Measurements from ENCODE around the gene KLHL17.
"Not testable (repeated sequence)": the region's sequence is repeated elsewhere in the genome, so short reads cannot be mapped to it uniquely, and the experiment has no call there.

KLHL17 gene

DNA sequence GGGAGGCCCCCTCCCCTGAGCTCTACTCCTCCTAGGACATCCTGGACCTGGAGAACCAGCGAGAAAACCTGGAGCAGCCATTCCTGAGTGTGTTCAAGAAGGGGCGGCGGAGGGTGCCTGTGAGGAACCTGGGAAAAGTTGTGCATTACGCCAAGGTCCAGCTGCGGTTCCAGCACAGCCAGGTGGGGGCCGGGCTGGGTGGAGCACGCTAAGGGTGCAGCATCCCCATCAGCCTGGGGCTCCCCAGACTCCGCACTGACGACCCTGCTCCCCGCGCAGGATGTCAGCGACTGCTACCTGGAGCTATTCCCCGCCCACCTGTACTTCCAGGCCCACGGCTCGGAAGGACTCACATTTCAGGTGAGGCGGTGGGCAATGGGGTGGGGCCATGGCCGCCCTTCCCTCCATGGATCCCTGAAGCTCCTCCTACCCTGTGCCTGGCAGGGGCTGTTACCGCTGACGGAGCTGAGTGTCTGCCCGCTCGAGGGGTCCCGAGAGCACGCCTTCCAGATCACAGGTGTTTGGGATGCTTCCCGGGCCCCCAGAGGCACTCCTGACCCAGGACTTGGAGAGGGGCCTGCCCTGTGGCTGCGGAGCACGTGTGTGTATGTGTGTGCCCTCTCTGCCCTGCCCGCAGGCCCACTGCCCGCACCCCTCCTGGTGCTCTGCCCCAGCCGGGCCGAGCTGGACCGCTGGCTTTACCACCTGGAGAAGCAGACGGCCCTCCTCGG is 10.0 kb downstream of the KLHL17 start:
- peak; percentile 17 for DNase-seq

DNA sequence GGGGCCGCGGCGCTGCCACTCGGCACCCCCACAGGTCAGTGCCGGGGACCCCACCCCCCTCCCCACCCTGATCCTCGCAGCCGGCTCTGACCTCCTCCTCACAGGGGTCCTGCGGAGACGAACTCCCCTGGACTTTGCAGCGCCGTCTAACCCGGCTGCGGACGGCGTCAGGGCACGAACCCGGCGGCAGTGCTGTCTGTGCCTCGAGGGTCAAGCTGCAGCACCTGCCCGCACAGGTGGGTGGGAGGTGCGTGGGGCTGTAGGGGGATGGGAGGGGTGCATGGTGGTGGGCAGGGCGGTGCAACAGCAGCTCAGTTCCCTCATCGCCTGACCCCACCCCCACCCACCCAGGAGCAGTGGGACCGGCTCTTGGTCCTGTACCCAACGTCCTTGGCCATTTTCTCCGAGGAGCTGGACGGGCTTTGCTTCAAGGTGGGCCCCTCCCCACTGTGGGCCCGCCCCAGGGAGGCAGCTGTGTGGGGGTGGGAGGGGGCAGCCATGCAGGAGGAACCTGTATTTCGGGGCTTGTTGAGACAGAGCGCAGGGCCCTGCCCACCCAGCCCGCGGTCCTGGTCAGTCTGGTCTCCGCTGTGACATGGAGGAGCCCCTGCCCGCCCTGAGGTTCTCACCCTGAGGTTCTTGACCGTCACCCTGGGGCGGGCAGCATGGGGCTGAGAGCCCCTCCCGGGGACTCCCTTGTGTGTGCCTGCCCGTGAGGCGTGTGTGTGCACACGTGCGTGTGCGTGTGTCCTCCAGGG is 10.8 kb downstream of the KLHL17 start:
- DNase-seq, result peak; percentile 12

DNA sequence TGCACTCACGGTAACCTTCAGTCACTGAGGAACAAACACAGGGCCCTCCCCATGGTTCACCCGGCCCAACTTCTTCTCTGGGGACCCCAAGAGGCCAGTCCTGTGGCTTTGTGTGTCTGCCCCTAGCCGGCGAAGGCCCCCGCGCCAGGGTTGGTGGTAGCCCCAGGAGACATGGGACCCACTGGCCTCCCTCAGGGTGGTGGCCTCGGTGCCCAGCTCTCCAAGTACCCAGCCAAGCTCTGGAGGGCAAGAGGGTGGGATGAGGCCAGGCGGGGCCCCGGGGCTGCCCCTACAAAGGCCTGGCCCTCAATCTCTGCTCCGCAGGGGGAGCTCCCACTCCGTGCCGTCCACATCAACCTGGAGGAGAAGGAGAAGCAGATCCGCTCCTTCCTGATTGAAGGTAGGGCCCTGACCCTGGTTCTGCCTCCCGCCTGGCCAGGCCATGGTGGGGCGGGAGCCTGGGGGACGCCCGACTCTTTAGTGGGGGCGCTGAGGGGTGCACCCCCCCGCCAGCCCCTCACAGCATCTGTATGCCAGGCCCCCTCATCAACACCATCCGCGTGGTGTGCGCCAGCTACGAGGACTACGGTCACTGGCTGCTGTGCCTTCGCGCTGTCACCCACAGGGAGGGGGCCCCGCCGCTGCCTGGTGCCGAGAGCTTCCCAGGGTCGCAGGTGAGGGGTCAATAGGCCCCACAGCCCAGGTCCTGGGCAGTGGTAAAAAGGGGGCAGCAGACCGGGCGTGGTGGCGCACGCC is 11.5 kb downstream of the KLHL17 start:
- peak; percentile 16 for DNase-seq

DNA sequence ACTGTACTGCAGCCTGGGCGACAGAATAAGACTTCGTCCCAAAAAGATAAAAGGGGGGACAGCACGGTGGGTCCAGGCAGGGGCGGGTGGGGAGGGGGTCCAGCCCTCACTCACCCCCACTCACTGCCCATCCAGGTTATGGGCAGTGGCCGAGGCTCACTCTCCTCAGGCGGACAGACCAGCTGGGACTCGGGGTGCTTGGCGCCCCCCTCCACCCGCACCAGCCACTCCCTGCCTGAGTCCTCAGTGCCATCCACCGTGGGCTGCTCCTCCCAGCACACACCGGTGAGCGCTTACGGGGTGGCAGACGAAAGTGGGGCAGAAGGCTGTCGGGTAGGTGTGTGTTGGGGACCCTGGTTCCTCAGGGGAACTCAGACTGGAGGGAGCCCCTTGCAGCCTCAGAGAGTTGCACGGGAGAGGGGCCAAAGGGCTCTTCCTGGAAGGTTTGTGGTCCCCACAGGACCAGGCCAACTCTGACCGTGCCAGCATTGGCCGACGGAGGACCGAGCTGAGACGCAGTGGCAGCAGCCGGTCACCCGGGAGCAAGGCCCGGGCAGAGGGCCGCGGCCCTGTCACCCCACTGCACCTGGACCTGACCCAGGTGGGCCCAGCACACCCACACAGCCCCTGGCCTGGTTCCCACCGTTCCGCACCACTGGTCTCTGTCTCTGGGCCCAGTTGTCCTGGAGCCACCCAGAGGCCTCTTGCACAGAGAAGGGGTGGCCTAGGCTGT is 12.5 kb downstream of the KLHL17 start:
- DNase-seq, result no peak

DNA sequence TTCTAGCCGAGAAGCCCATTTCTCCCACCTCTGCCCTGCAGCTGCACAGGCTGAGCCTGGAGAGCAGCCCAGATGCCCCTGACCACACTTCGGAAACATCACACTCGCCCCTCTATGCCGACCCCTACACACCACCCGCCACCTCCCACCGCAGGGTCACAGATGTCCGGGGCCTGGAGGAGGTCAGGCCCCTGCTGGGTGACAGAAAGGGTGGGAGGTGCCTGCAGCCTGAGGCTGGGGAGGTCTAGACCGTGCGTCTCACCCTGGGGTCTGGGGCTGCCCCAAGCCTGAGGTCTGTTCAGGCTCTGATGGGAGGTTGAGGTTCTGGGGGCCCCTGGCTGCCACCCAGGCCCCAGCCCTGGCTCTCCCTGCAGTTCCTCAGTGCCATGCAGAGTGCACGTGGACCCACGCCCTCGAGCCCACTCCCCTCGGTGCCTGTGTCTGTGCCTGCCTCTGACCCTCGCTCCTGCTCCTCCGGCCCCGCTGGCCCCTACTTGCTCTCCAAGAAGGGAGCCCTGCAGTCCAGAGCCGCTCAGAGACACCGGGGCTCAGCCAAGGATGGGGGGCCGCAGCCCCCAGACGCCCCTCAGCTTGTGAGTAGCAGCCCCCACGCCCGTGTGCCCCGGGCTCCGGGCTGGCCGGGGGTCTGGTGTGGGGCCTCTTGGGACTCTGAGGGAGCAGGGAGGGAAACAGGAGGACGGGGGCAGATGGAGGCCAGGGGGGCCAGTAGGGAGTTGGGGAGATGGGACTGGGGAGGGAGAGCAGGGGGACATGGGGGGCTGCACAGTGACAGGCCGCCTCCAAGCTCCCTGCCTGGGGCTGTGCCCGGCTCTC is 13.3 kb downstream of the KLHL17 start:
- DNase-seq, result peak; percentile 16

DNA sequence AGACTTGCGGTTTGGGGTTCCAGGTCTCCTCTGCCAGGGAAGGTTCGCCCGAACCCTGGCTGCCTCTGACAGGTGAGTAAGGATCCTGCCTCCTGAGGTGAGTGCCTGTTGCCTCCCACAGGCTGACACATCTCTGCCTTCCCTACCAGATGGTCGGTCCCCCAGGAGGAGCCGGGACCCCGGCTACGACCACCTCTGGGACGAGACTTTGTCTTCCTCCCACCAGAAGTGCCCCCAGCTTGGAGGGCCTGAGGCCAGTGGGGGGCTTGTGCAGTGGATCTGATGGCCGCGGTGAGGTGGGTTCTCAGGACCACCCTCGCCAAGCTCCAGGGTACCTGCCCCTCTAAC is 13.9 kb downstream of the KLHL17 start:
- peak; percentile 11 for DNase-seq

DNA sequence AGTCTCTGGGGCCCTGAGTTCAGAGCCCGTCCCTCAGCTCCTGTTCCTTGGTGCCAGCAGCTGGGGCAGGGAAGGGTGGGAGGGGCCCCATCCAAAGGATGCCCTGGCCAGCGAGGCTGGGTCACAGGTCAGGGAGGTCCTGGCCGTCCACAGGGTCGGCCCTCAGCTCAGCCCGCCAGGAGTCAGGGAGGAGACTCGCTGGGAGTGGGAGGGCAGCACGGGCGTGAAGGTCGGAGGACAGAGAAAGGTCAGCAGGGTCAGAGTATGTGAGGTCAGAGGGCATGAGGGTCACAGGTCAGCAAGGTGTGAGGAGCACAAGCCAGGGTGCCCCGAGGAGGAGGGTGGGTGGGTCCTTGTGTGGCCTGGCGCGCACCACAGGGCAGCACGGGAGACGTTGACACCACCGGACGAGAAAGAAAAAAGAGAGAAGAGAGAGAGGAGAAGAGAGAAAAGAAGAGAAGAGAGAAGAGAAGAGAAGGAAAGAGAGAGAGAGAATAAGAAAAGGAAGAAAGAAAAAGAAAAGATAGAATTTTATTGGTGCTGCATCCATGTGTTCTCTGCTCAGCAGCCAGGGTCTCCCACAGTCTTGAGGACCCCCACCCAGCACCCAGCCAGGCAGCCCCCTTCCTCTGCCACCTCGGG is 14.4 kb downstream of the KLHL17 start:
- DNase-seq, result peak; percentile 15

DNA sequence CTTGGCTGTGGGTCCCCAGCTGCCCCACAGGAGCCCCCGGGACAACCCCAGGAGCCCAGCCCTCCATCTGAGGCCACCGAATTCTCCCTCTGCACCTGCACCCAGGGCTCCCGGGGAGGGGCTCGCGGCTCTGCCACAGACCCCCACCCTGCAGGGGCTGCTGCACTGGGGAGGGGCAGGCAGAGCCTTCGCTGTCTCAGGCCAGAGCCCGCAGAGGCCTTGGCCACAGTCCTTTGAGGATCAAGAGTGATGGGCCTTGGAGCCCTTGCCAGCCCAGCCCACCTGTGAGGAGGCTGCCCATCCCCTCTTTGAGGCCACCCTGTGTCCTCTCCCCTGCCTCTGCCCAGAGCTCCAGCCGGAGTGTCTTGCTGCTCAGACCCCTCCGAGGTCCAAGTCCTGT is 15.0 kb downstream of the KLHL17 start:
- peak; percentile 20 for DNase-seq

DNA sequence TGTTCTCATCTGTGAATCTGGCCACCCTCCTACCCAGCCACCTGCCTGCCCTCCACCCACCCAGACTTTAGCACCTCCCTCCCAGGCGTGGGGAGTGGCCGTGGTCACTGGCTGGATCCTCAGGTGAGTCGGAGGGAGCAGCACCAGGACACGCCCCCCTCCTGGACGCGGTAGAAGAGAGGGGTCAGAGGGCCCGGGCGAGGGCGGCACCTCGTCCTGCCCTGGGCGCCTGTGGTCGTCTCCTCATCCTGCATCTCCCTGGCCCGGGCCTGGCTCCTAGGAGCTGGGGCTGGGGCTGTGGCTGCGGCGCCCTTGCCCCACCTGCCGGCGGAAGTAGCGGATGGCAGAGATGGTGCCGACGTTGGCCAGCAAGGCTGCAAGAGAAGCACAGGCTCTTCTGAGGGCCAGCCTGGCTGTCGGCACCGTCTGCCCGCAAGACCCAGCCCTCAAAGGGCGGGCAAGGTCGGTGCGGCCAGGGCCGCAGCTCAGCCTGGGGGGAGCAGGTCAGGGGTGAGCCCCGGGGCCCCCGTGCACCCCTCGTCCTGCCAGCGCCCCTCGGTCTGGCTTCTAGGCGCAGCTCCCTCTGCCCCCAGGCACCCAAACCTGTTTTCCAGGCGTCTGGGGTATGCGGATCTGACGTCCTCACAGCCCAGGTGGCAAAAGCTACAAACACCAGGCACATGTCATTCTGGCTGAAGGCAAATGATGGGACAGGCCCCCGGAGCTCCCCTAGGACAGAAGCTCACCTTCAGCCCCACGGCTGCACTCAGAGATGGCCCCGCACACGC is 15.7 kb downstream of the KLHL17 start:
- DNase-seq, result peak; percentile 64

DNA sequence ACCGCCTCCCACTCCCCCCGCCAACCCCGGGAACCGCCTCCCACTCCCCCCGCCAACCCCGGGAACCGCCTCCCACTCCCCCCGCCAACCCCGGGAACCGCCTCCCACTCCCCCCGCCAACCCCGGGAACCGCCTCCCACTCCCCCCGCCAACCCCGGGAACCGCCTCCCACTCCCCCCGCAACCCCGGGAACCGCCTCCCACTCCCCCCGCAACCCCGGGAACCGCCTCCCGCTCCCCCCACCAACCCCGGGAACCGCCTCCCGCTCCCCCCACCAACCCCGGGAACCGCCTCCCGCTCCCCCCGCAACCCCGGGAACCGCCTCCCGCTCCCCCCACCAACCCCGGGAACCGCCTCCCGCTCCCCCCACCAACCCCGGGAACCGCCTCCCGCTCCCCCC is 16.4 kb downstream of the KLHL17 start:
- not testable (repeated sequence) for DNase-seq

DNA sequence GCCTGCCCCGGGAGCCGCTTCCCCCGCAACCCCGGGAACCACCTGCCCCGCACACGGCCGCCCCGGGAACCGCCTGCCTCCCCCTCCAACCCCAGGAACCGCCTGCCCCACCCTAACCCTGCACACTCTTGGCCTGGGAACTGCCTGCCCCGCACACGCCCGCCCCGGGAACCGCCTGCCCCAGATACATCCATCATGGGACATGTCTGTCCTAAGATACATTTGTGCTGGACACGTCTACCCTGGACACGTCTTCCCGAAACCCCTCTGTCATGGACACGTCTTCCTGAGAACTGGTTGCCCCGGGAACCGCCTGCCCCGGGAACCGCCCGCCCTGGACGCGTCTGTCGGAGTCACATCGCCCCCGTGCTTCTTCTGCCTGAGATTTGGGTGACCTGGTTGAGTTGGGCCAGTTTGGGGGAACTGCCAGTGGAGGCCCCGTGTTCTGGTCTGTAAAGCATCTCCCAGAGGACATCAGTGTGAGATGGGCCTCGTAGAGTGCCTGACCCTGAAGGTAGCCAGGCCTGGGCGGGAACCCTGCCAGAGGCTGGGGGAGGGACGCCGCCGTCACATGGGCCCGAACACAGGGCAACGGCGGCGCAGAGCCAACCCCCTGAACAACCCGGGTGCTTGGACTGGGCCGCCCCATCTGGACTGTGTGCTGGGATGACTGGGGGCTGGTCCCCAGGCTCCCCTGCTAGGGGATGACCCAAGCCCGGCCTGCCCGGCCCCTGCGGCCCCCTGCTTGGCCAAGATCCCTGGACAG is 17.9 kb downstream of the KLHL17 start:
- peak; percentile 17 for DNase-seq

DNA sequence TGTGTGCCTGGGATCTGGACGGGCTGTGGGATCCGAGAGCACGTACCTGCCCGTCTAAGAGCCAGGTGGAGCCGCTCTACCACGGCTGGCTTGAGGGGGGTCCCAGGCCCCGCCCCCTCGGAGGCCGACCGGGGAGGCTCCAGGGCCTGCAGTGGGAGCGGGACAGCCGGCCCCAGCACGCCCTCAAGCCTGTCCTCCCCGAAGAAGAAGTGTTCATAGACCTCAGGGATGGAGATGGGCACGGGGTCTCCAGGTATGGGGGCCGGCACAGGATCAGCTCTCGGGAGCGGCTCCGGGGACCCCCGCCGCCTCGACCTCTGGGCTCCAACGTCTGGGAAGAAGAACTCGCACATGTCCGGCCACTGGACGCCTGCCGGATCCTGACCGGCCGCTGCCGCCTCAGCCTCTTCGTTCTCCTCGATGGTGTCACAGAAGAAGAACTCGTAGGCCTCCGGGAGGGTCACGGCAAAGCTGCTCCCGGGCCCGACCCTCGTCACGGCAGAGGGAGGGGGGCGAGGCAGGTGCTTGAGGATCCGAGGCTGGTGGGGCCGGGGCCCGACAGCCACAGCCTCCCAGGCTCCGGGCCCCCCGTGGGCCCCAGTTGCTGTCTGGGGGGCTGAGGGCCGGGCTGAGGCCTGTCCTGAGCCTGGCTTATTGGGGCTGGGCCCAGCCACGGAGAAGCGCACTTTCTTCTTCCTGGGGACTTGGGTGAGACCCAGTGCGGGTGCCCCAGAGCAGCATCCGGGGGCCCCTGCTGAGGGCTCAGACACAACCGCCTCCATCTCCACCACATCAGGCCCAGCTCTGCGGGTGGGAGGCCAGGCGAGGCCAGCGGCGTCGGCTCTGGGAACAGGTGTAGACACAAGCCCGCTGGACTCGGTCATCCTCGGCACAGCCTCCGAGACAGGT is 18.7 kb downstream of the KLHL17 start:
- DNase-seq, result peak; percentile 19

DNA sequence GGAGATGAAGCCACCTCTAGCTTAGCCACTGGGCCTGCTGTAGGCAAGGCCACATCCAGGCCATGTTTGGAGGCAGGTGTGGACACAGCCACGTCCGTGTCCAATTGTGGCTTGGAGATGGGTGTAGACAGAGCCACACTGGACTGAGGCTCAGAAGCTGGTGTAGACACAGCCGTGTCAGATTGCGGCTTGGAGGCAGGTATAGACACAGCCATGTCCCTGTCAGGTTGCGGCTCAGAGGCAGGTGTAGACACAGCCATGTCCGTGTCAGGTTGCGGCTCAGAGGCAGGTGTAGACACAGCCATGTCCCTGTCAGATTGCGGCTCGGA is 19.3 kb downstream of the KLHL17 start:
- no peak for DNase-seq

DNA sequence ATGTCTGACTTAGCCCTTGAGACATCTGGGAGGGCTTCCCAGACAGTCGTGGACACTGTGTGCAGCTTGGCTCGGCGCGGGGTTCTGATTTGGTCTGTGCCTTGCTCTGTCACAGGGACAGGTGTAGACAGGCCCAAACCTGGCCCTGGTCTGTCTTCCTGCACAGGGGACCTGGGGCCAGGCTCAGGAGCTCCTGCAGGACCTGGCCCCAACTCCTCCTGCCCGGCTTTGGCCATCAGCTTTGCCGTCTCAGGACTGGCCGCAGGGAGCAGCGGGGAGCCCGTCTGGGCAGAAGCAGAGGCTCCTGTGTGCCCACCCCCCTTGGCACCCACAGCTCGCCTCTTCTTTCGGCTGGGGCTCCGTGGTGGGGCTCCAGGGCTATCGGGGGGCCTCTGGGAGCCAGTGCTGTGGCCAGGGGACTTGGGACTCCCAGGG is 19.8 kb downstream of the KLHL17 start:
- DNase-seq, result peak; percentile 15

DNA sequence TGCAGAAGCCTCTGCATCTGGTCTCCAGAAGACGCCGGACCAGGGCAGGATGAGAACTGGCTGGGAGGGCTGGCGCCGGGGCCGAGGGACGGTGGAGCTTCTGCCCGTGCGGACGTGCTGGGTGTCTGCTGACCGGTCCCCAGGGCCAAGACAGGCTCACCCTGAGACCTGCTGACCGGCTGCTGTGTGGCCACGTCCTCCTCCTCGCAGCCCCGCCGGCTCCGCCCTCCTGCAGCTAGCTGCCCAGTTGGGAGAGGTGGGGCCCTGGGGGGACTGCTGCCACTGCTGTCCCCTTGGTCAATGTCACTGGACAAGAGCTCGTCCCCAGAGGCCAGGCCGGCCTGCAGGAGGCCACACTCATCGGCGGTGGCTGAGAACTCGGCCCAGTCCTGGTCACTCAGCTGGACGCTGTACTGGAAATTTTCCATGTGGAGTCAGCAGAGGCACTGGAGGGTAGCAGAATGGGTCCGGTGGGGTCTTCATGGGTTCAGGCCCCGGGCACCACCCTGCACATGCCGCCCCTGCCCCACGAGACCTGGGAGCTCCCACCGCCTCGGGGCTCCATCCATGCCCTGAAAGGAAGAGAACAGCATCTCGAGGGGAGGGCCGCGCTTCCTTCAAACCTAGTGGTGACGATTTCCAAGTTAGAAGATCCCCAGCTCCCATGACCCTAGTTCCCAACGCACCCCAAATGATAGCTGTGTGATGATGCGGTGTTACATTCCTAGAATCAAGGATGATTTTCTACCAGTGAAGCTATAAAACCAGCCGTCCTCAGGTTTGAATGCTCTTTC is 20.4 kb downstream of the KLHL17 start:
- DNase-seq, result peak; percentile 28

DNA sequence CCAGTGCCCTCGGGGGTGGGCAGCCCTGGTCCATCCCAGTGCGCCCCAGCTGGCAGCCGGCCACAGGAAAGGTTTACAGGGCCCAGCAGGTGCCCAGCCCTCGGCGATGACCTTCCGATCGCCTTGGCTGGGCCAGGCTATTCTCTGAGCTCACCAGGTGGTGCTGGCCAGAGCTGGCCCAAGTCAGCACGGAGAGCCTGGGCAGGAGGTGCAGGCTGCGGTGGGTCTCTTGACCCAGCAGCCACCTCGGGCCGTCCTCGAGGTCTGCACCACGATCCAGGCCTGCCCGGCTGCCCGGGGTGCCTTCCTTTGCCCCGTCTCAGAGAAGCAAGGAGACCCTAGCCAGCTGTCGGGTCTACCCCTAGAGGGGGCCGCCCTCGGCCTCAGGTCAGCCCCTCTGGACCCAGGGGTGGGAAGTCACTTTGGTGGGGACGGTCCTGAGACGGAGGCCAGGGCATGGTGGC is 21.1 kb downstream of the KLHL17 start:
- no peak for DNase-seq

DNA sequence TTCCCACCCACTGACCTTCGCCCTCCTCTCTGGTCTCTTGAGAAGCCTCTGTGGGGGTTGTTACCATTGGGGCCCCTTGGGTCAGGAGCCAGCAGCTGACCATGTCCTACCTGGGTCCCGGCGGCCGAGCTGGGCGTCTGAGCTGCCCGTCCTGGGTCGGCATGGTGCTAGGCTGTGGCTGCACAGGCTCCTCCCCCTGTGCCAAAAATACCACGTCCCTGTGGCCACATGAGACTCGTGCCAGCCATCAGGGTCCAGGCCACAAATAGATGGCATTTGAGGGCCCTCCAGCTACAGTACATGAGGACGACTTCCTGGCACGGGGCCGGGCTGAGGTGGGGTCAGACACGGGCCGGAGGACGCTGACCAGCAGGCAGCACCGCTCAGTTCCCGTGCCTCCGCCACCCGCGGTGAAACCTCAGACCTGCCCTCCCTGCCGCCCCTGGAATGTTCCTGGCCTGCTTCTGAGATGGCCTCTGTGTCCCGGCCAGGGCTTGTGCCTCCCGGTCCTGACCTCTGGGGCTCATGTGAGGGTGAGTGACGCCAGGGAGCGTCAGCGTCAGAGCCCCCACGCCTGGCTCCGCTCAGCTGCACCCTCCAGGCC is 21.7 kb downstream of the KLHL17 start, which contains the start of gene PERM1:
Gene PERM1, minus strand, starts transcription at position 139 of the 604 bp plus-strand sequence. CDS start 1,064 bp downstream, outside the sequence.
- peak; percentile 17 for DNase-seq
